Measurements from ENCODE around the gene COL24A1.
"Not testable (repeated sequence)": the region's sequence is repeated elsewhere in the genome, so short reads cannot be mapped to it uniquely, and the experiment has no call there.

COL24A1 gene

DNA sequence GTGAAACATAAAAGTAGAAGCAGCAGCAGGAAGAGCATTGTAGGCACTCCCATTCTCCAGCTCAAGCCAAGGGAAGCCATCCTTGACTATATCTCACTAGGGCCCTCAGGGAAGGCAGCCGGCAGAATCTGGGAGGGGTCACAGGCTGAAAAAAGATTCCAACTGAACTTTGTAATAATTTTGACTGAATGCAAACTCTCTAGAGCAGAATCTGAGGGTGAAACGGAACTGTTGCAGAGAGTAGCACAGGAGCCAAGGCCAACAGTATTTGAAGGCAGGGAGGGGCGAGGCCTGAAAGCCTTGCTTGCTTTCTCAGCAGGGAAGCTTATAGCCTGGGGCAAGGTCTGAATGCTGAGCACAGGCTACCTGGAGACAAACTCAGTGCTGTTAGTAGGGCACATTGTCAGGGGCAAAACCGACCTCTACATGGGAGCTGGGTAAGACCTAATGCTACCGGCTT, 180.6 kb downstream of the COL24A1 start:
- Histone ChIP-seq H3K4me3 (IDR thresholded peaks at IDR 0.05; ENCODE audit: insufficient read depth, low read depth, low read length) (no peak overlapping the region), H3K79me2 (ENCODE audit: insufficient read depth, low read depth) (no peaks in the 10 kb centered on the region), H3K36me3 (ENCODE audit: insufficient read depth) (no peaks in the 10 kb centered on the region), H3K27me3 (ENCODE audit: insufficient read depth, low read depth) (no peaks in the 10 kb centered on the region), H3K4me2 (no peak overlapping the region), H3K27ac (no peak overlapping the region), H2AFZ (ENCODE audit: low read depth) (no peak overlapping the region), H3K4me1 (ENCODE audit: low read depth, poor library complexity, severe bottlenecking) (peaks cover 6% of the 10 kb centered on the region), H3K9ac (no peak overlapping the region), H4K20me1 (ENCODE audit: insufficient read depth) (no peaks in the 10 kb centered on the region)
- TF ChIP-seq, protein P1, sequence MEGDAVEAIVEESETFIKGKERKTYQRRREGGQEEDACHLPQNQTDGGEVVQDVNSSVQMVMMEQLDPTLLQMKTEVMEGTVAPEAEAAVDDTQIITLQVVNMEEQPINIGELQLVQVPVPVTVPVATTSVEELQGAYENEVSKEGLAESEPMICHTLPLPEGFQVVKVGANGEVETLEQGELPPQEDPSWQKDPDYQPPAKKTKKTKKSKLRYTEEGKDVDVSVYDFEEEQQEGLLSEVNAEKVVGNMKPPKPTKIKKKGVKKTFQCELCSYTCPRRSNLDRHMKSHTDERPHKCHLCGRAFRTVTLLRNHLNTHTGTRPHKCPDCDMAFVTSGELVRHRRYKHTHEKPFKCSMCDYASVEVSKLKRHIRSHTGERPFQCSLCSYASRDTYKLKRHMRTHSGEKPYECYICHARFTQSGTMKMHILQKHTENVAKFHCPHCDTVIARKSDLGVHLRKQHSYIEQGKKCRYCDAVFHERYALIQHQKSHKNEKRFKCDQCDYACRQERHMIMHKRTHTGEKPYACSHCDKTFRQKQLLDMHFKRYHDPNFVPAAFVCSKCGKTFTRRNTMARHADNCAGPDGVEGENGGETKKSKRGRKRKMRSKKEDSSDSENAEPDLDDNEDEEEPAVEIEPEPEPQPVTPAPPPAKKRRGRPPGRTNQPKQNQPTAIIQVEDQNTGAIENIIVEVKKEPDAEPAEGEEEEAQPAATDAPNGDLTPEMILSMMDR (conservative IDR thresholded peaks at IDR 0.05; ENCODE audit: low read depth, low read length): no peak

DNA sequence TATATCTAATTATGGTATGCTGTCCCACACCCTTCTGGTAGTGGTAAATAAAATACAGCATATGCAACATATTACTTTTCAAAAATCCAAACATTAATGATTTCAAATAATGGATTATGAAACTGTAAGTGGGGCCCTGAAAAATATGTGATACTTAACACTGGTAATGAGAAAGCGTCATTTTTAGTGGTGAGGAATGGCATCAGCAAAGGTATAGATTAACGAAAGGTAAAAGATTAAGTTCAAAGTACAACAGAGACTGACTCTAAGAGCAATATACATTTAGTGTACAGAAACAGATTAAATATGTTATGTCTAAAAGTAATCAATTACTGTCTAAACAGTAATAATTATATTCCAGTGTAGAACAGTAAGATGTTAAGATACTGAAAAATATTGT, 194.1 kb downstream of the COL24A1 start:
- no peak overlapping the region for H3K27ac ChIP-seq
- H3K9ac ChIP-seq: no peak overlapping the region
- H2AFZ ChIP-seq (ENCODE audit: low read depth): no peak overlapping the region
- H3K4me2 ChIP-seq: no peak overlapping the region
- H3K4me1 ChIP-seq (ENCODE audit: low read depth, poor library complexity, severe bottlenecking): no peaks in the 10 kb centered on the region
- H3K36me3 ChIP-seq (ENCODE audit: insufficient read depth): no peaks in the 10 kb centered on the region
- TF ChIP-seq, protein P1 (conservative IDR thresholded peaks at IDR 0.05; ENCODE audit: low read depth, low read length): no peak
- no peaks in the 10 kb centered on the region for H3K79me2 ChIP-seq (ENCODE audit: insufficient read depth, low read depth)
- no peaks in the 10 kb centered on the region for H3K27me3 ChIP-seq (ENCODE audit: insufficient read depth, low read depth)
- H4K20me1 ChIP-seq (ENCODE audit: insufficient read depth): no peaks in the 10 kb centered on the region
- no peak overlapping the region for H3K4me3 ChIP-seq (IDR thresholded peaks at IDR 0.05; ENCODE audit: insufficient read depth, low read depth, low read length)

DNA sequence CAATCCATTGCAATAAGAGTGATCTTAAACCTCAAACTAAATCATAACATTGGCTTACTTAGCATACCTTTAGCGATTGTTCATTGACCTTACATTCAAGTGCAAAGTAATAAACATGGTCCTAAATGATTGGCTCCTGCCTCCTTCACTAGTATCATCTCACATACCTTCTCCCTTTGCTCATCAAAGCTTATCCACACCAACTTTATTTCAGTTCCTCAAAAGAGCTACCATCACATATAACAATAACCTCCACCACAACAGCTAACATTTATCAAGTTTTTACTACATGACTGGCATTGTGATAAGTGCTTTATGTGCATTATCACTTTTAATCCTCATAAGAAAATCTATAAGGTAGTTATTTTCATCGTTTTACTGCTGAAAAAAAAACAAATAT, 198.8 kb downstream of the COL24A1 start:
- Histone ChIP-seq H2AFZ (ENCODE audit: low read depth) (no peak overlapping the region), H3K27ac (no peak overlapping the region), H3K79me2 (ENCODE audit: insufficient read depth, low read depth) (no peaks in the 10 kb centered on the region), H3K4me3 (IDR thresholded peaks at IDR 0.05; ENCODE audit: insufficient read depth, low read depth, low read length) (no peak overlapping the region), H3K4me1 (ENCODE audit: low read depth, poor library complexity, severe bottlenecking) (no peaks in the 10 kb centered on the region), H4K20me1 (ENCODE audit: insufficient read depth) (no peaks in the 10 kb centered on the region), H3K36me3 (ENCODE audit: insufficient read depth) (no peaks in the 10 kb centered on the region), H3K9ac (no peak overlapping the region), H3K27me3 (ENCODE audit: insufficient read depth, low read depth) (no peaks in the 10 kb centered on the region), H3K4me2 (no peak overlapping the region)
- TF ChIP-seq, protein P1 (conservative IDR thresholded peaks at IDR 0.05; ENCODE audit: low read depth, low read length): no peak

DNA sequence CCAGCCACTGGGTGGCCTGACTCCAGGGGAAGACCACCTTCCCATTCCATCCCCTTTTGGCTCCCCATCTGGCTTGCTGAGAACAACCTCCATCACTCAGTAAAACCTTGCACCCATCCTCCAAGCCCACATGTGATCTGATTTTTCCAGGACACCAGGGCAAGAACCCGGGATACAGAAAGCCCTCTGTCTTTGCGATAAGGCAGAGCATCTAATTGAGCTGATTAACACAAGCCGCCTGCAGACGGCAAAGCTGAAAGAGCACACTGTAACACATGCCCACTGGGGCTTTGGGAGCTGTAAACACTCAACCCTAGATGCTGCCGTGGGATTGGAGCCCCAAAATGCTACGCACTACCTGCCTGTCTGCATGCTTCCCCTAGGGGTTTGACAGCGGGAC, 201.4 kb downstream of the COL24A1 start:
- H3K4me1 ChIP-seq (ENCODE audit: low read depth, poor library complexity, severe bottlenecking); H2AFZ ChIP-seq (ENCODE audit: low read depth); H4K20me1 ChIP-seq (ENCODE audit: insufficient read depth); H3K79me2 ChIP-seq (ENCODE audit: insufficient read depth, low read depth); H3K36me3 ChIP-seq (ENCODE audit: insufficient read depth); H3K4me2 ChIP-seq; H3K4me3 ChIP-seq (IDR thresholded peaks at IDR 0.05; ENCODE audit: insufficient read depth, low read depth, low read length); H3K27me3 ChIP-seq (ENCODE audit: insufficient read depth, low read depth); H3K27ac ChIP-seq; H3K9ac ChIP-seq: not testable (repeated sequence)

DNA sequence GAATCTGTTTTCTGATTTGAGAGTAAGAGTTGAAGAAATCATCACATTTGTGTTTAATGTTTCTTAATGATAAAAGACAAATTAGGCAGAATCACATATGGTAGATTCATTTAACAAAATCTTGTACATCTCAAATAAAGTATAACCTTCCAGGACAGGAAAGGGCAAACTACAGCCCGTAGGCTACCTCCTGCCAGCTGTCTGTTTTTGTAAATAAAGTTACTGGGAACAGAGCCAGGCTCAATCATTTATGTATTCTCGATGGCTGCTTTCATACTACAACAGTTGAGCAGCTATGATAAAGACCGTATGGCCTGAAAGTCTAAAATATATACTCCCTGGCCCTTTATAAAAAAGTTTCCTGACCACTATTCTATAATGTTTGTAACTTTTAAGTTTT, 204.1 kb downstream of the COL24A1 start:
- H3K27ac ChIP-seq: no peak overlapping the region

More for the DNA sequence above, 204.1 kb downstream of the COL24A1 start:
- no peaks in the 10 kb centered on the region for H3K4me1 ChIP-seq (ENCODE audit: low read depth, poor library complexity, severe bottlenecking)
- no peak overlapping the region for H2AFZ ChIP-seq (ENCODE audit: low read depth)
- H3K4me2 ChIP-seq: no peak overlapping the region
- H3K27me3 ChIP-seq (ENCODE audit: insufficient read depth, low read depth): no peaks in the 10 kb centered on the region
- TF ChIP-seq, protein P1 (conservative IDR thresholded peaks at IDR 0.05; ENCODE audit: low read depth, low read length): no peak
- no peak overlapping the region for H3K4me3 ChIP-seq (IDR thresholded peaks at IDR 0.05; ENCODE audit: insufficient read depth, low read depth, low read length)
- no peaks in the 10 kb centered on the region for H3K36me3 ChIP-seq (ENCODE audit: insufficient read depth)
- H3K9ac ChIP-seq: no peak overlapping the region
- H4K20me1 ChIP-seq (ENCODE audit: insufficient read depth): no peaks in the 10 kb centered on the region
- no peaks in the 10 kb centered on the region for H3K79me2 ChIP-seq (ENCODE audit: insufficient read depth, low read depth)
